Naive thymus-derived CD4-positive, alpha-beta T cell (primary cell): ENCODE data around the gene NCAM1. TPM values are rescaled to one million over a fixed set of nuclear protein-coding genes. Genes with fewer than 3 reads are reported as not detected.

Source experiments
- ATAC-seq: fragments of 150-1000 bp; cut with Tn5 transposase; 2 replicates; pipeline ENCODE4 v1.10.0; 2021; ENCODE audit warnings: mild to moderate bottlenecking, moderate library complexity
- CTCF ChIA-PET: fragments of 350-600 bp; sonication (Branson Sonifier 250); formaldehyde crosslinking; loops from one replicate; lab custom pipeline; 2021; ENCODE audit warnings: antibody characterized with exemption; lab: Charles Lee
- POLR2A ChIA-PET: fragments of 350-600 bp; sonication (Branson Sonifier 250); formaldehyde crosslinking; loops from one replicate; lab custom pipeline; 2021; ENCODE audit warnings: antibody characterized with exemption, inconsistent platforms; lab: Charles Lee
- DNase-seq, 9 donors: peaks; one replicate each; pipeline versions ENCODE4 v3.0.0 to v3.0.0-alpha.2; 2020 to 2022; ENCODE audit warnings: mixed read lengths in 1 of 9
- H3K27ac ChIP-seq: one replicate; pipeline ENCODE4 v1.7.0; 2013; ENCODE audit warnings: mild to moderate bottlenecking, low read depth, low read length, moderate library complexity
- H3K27me3 ChIP-seq, 2 donors: one replicate each; pipeline ENCODE4 v1.7.0; 2013; ENCODE audit warnings: low read length in 2 of 2, mild to moderate bottlenecking in 2 of 2, moderate library complexity in 2 of 2; ENCODE audit not compliant: control insufficient read depth in 2 of 2, insufficient read depth in 2 of 2
- H3K36me3 ChIP-seq, 3 experiments: 1 replicate in 2 of 3; 2 replicates in 1 of 3; pipeline ENCODE4 v1.7.0; 2013; ENCODE audit warnings: low read length in 3 of 3, mild to moderate bottlenecking in 3 of 3, moderate library complexity in 1 of 3; ENCODE audit not compliant: insufficient read depth in 3 of 3, control insufficient read depth in 2 of 3
- H3K4me1 ChIP-seq, 2 donors: one replicate each; pipeline ENCODE4 v1.7.0; 2013; ENCODE audit warnings: low read length in 2 of 2, mild to moderate bottlenecking in 2 of 2, moderate library complexity in 1 of 2; ENCODE audit not compliant: control insufficient read depth in 2 of 2, insufficient read depth in 2 of 2
- H3K4me3 ChIP-seq: 2 replicates; pipeline ENCODE4 v1.7.0; 2013; ENCODE audit warnings: mild to moderate bottlenecking, low read length
- H3K9me3 ChIP-seq, 3 experiments: 1 replicate in 2 of 3; 2 replicates in 1 of 3; pipeline ENCODE4 v1.7.0; 2013; ENCODE audit warnings: low read length in 3 of 3; ENCODE audit not compliant: control insufficient read depth in 2 of 3
- H3K27ac Mint-ChIP-seq, 9 donors: one replicate each; pipeline ENCODE4 v1.8.0; 2020 to 2022; ENCODE audit warnings: mixed read lengths in 9 of 9, mild to moderate bottlenecking in 8 of 9, moderate library complexity in 5 of 9, inconsistent platforms in 2 of 9
- H3K27me3 Mint-ChIP-seq, 5 donors: one replicate each; pipeline ENCODE4 v1.8.0; 2021 to 2022; ENCODE audit warnings: mixed read lengths in 5 of 5, mild to moderate bottlenecking in 1 of 5
- H3K36me3 Mint-ChIP-seq, 5 donors: one replicate each; pipeline ENCODE4 v1.8.0; 2020 to 2022; ENCODE audit warnings: mixed read lengths in 5 of 5, mild to moderate bottlenecking in 3 of 5, inconsistent platforms in 1 of 5
- H3K4me1 Mint-ChIP-seq, 7 donors: one replicate each; pipeline ENCODE4 v1.8.0; 2020 to 2022; ENCODE audit warnings: mixed read lengths in 7 of 7, mild to moderate bottlenecking in 3 of 7, inconsistent platforms in 1 of 7
- H3K4me3 Mint-ChIP-seq, 10 donors: one replicate each; pipeline ENCODE4 v1.8.0; 2020 to 2022; ENCODE audit warnings: mild to moderate bottlenecking in 10 of 10, mixed read lengths in 10 of 10, moderate library complexity in 6 of 10, inconsistent platforms in 2 of 10
- H3K9me3 Mint-ChIP-seq, 11 donors: one replicate each; pipeline ENCODE4 v1.8.0; 2020 to 2022; ENCODE audit warnings: mixed read lengths in 11 of 11, mild to moderate bottlenecking in 4 of 11, inconsistent platforms in 1 of 11, moderate library complexity in 1 of 11
- intact Hi-C, 2 donors: fragments of 100-400 bp; cut with micrococcal nuclease; formaldehyde crosslinking; loops; one replicate each; pipeline ENCODE4 v1.15.1; 2023
- polyA plus RNA-seq, 2 donors: library from polyadenylated mRNA; unstranded; fragments of 300-500 nt; fragmentation: Illumina TruSeq; gene quantifications; one replicate each; pipeline ENCODE4 v1.2.3, GENCODE V29; 2021
- total RNA-seq, 6 experiments: library from RNA in 5 of 6; stranded (reverse) in 5 of 6; gene quantifications; 1 replicate in 5 of 6; 2 replicates in 1 of 6; pipeline ENCODE4 v1.2.3 and lab custom pipeline; 2021 to 2026

Gene NCAM1
- total and polyA plus RNA-seq, 7 experiments from 2014 or later = 0.06 to 18.8 (median 1.0) TPM; not detected in 2

- Histone ChIP-seq H3K27me3 (no peaks in the 10 kb centered on the region), H3K27ac (no peak overlapping the region), H3K9me3 (no peaks in the 10 kb centered on the region), H3K4me1 (no peaks in the 10 kb centered on the region), H3K4me3 (no peak overlapping the region), H3K36me3 (no peaks in the 10 kb centered on the region)
- H3K9me3 Mint-ChIP-seq = no peaks in the 10 kb centered on the region
- DNase-seq (no peak), ATAC-seq (no peak)
- H3K27ac Mint-ChIP-seq = no peak overlapping the region
- intact Hi-C loops = no loop called here
- H3K4me1 Mint-ChIP-seq = no peaks in the 10 kb centered on the region
- ChIA-PET POLR2A (no interaction called here), CTCF (no interaction called here)
- no peaks in the 10 kb centered on the region for H3K36me3 Mint-ChIP-seq
- peaks cover 0 to 1% (median 0%) of the 10 kb centered on the region in 5 donors for H3K27me3 Mint-ChIP-seq
- H3K4me3 Mint-ChIP-seq = no peak overlapping the region
Measured at GRCh38 chr11:113073290-113073953, 112.2 kb downstream of the NCAM1 start.

GRCh38 chr11:113075586-113076095, 114.4 kb downstream of the NCAM1 start:
- no peaks in the 10 kb centered on the region for H3K9me3 Mint-ChIP-seq
- peaks cover 0 to 11% (median 0%) of the 10 kb centered on the region in 5 donors for H3K27me3 Mint-ChIP-seq
- no peak overlapping the region for H3K27ac Mint-ChIP-seq
- no peaks in the 10 kb centered on the region for H3K4me1 Mint-ChIP-seq
- H3K27ac ChIP-seq = no peak overlapping the region
- intact Hi-C loops = no loop called here
- ChIA-PET POLR2A (no interaction called here), CTCF (no interaction called here)
- DNase-seq (no peak), ATAC-seq (no peak)
- no peaks in the 10 kb centered on the region for H3K36me3 ChIP-seq
- H3K27me3 ChIP-seq = no peaks in the 10 kb centered on the region
- no peaks in the 10 kb centered on the region for H3K9me3 ChIP-seq
- H3K4me1 ChIP-seq = no peaks in the 10 kb centered on the region
- H3K36me3 Mint-ChIP-seq = no peaks in the 10 kb centered on the region
- H3K4me3 Mint-ChIP-seq = no peak overlapping the region
- H3K4me3 ChIP-seq = no peak overlapping the region

GRCh38 chr11:113077379-113077778, 116.2 kb downstream of the NCAM1 start:
- CTCF ChIA-PET = no interaction called here
- POLR2A ChIA-PET = no interaction called here
- no peak overlapping the region for H3K4me3 ChIP-seq
- no peaks in the 10 kb centered on the region for H3K4me1 ChIP-seq
- Mint-ChIP-seq H3K4me1 (no peaks in the 10 kb centered on the region), H3K27ac (no peak overlapping the region), H3K27me3 (peaks cover 0 to 11% (median 0%) of the 10 kb centered on the region in 5 donors), H3K36me3 (no peaks in the 10 kb centered on the region), H3K9me3 (no peaks in the 10 kb centered on the region), H3K4me3 (no peak overlapping the region)
- H3K9me3 ChIP-seq = no peaks in the 10 kb centered on the region
- no peaks in the 10 kb centered on the region for H3K36me3 ChIP-seq
- ATAC-seq = no peak
- intact Hi-C loops = no loop called here
- no peaks in the 10 kb centered on the region for H3K27me3 ChIP-seq
- H3K27ac ChIP-seq = no peak overlapping the region
- DNase-seq = no peak

GRCh38 chr11:113082341-113082955, 121.2 kb downstream of the NCAM1 start:
- Mint-ChIP-seq H3K36me3 (no peaks in the 10 kb centered on the region), H3K4me1 (no peaks in the 10 kb centered on the region), H3K9me3 (no peaks in the 10 kb centered on the region), H3K27me3 (peaks cover 2 to 34% (median 6%) of the 10 kb centered on the region in 5 donors), H3K4me3 (no peak overlapping the region), H3K27ac (no peak overlapping the region)
- ATAC-seq (no peak), DNase-seq (no peak)
- Histone ChIP-seq H3K9me3 (no peaks in the 10 kb centered on the region), H3K36me3 (no peaks in the 10 kb centered on the region), H3K27me3 (no peaks in the 10 kb centered on the region), H3K27ac (no peak overlapping the region), H3K4me3 (no peak overlapping the region), H3K4me1 (no peaks in the 10 kb centered on the region)
- ChIA-PET CTCF (no interaction called here), POLR2A (no interaction called here)
- intact Hi-C loops = no loop called here

- H3K9me3 Mint-ChIP-seq = no peaks in the 10 kb centered on the region
- intact Hi-C loops = no loop called here
- ATAC-seq = no peak
- Histone ChIP-seq H3K27me3 (no peaks in the 10 kb centered on the region), H3K4me3 (no peak overlapping the region), H3K36me3 (no peaks in the 10 kb centered on the region), H3K4me1 (no peaks in the 10 kb centered on the region), H3K27ac (no peak overlapping the region), H3K9me3 (no peaks in the 10 kb centered on the region)
- DNase-seq = no peak
- H3K27ac Mint-ChIP-seq = no peak overlapping the region
- CTCF ChIA-PET = no interaction called here
- no peak overlapping the region for H3K4me3 Mint-ChIP-seq
- H3K36me3 Mint-ChIP-seq = no peaks in the 10 kb centered on the region
- no peaks in the 10 kb centered on the region for H3K4me1 Mint-ChIP-seq
- POLR2A ChIA-PET = no interaction called here
- H3K27me3 Mint-ChIP-seq = peaks cover 2 to 31% (median 8%) of the 10 kb centered on the region in 5 donors
Measured at GRCh38 chr11:113083571-113083970, 122.4 kb downstream of the NCAM1 start.

GRCh38 chr11:113084297-113084696, 123.1 kb downstream of the NCAM1 start:
- intact Hi-C loops = no loop called here
- Histone ChIP-seq H3K9me3 (no peaks in the 10 kb centered on the region), H3K36me3 (no peaks in the 10 kb centered on the region), H3K4me1 (no peaks in the 10 kb centered on the region), H3K27ac (no peak overlapping the region), H3K27me3 (no peaks in the 10 kb centered on the region), H3K4me3 (no peak overlapping the region)
- ATAC-seq = no peak
- no peak for DNase-seq
- Mint-ChIP-seq H3K27me3 (peaks cover 2 to 24% (median 8%) of the 10 kb centered on the region in 5 donors), H3K9me3 (no peaks in the 10 kb centered on the region), H3K4me1 (no peaks in the 10 kb centered on the region), H3K4me3 (no peak overlapping the region), H3K36me3 (no peaks in the 10 kb centered on the region), H3K27ac (no peak overlapping the region)
- POLR2A ChIA-PET = no interaction called here
- CTCF ChIA-PET = no interaction called here

- CTCF ChIA-PET = no interaction called here
- POLR2A ChIA-PET = no interaction called here
- peaks cover 2 to 23% (median 12%) of the 10 kb centered on the region in 5 donors for H3K27me3 Mint-ChIP-seq
- H3K36me3 Mint-ChIP-seq = no peaks in the 10 kb centered on the region
- DNase-seq (no peak), ATAC-seq (no peak)
- H3K4me3 ChIP-seq = no peak overlapping the region
- intact Hi-C loops = no loop called here
- H3K4me1 ChIP-seq = no peaks in the 10 kb centered on the region
- H3K27me3 ChIP-seq = no peaks in the 10 kb centered on the region
- no peaks in the 10 kb centered on the region for H3K9me3 Mint-ChIP-seq
- H3K27ac ChIP-seq = no peak overlapping the region
- no peaks in the 10 kb centered on the region for H3K9me3 ChIP-seq
- no peak overlapping the region for H3K27ac Mint-ChIP-seq
- no peak overlapping the region for H3K4me3 Mint-ChIP-seq
- H3K36me3 ChIP-seq = no peaks in the 10 kb centered on the region
- no peaks in the 10 kb centered on the region for H3K4me1 Mint-ChIP-seq
Measured at GRCh38 chr11:113085446-113085845, 124.2 kb downstream of the NCAM1 start.
